H1 (cell line): Measurements from ENCODE around the gene GP1BB.

ENCODE experiments used
- EZH2 ChIP-seq: fragments of 200-600 bp; sonication (generic); IDR thresholded peaks from 2 replicates; pipeline ENCODE4 v1.7.1; 2012; ENCODE audit warnings: low read depth, mild to moderate bottlenecking, moderate library complexity, low read length, inconsistent platforms; ENCODE audit not compliant: severe bottlenecking
- HDAC6 ChIP-seq: IDR thresholded peaks from one replicate; pipeline ENCODE4 v1.7.1; 2012; ENCODE audit warnings: low read depth, mild to moderate bottlenecking, inconsistent platforms, low read length, moderate library complexity
- POLR2A ChIP-seq, 2 experiments: IDR thresholded peaks; 1 replicate in 1 of 2; 2 replicates in 1 of 2; pipeline ENCODE4 v1.6.1; 2011; ENCODE audit warnings: low read depth in 2 of 2, low read length in 2 of 2, mild to moderate bottlenecking in 2 of 2; ENCODE audit errors: control extremely low read depth in 1 of 2
- POLR2AphosphoS5 ChIP-seq: IDR thresholded peaks from 2 replicates; pipeline ENCODE4 v1.6.1; 2011; ENCODE audit warnings: low read depth, low read length
- SIN3A ChIP-seq, 2 experiments: IDR thresholded peaks in 1 of 2; conservative IDR thresholded peaks in 1 of 2; 2 replicates each; pipeline ENCODE4 v1.6.1; 2011 to 2012; ENCODE audit warnings: low read length in 2 of 2, improper control_type of control experiment in 1 of 2, low read depth in 1 of 2, mild to moderate bottlenecking in 1 of 2
- SP1 ChIP-seq: IDR thresholded peaks from 2 replicates; pipeline ENCODE4 v1.6.1; 2011; ENCODE audit warnings: low read depth, low read length
- TAF1 ChIP-seq: IDR thresholded peaks from 2 replicates; pipeline ENCODE4 v1.6.1; 2011; ENCODE audit warnings: mild to moderate bottlenecking, low read depth, low read length
- TBP ChIP-seq: IDR thresholded peaks from 2 replicates; pipeline ENCODE4 v1.6.1; 2011; ENCODE audit warnings: low read depth, low read length, improper control_type of control experiment
- YY1 ChIP-seq: IDR thresholded peaks from 2 replicates; pipeline ENCODE4 v1.6.1; 2011; ENCODE audit warnings: low read depth, mild to moderate bottlenecking, low read length
- TF ChIP-seq, protein P1 (sequence below), 3 experiments: IDR thresholded peaks; 1 replicate in 2 of 3; 2 replicates in 1 of 3; pipeline versions ENCODE4 v1.5.1 to v1.6.1; 2011; ENCODE audit warnings: low read length in 3 of 3, mild to moderate bottlenecking in 3 of 3, inconsistent platforms in 2 of 3, low read depth in 1 of 3, moderate library complexity in 1 of 3; ENCODE audit not compliant: insufficient read depth in 1 of 3; ENCODE audit errors: control extremely low read depth in 1 of 3
- TF ChIP-seq, protein P2 (sequence below): IDR thresholded peaks from 2 replicates; pipeline ENCODE4 v1.6.1; 2012; ENCODE audit warnings: inconsistent platforms

DNA sequence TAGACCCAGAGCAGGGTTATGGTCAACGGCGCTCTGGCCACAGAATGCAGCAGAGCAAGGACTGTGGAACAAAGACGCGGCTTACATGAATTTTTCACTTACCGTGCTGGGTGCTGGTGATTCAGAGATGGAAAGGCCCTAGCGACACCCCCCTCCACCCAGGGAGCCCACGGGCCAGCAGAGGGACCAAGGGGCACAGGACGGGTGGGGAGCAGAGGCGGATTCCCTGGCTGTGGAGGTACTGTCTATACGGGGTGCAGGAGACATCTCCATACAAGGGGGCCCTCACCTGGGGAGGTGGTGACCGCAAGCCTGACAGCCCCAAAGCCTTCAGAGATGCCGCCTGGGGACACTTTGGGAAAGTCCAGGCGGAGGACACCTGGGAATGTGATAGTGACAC, 10.1 kb upstream of the GP1BB start:
- TF ChIP-seq POLR2A (IDR thresholded peaks at IDR 0.05; ENCODE audit: control extremely low read depth in 1 of 2, low read depth in 2 of 2, low read length in 2 of 2) (no peak), TBP (no peak), POLR2AphosphoS5 (no peak), YY1 (no peak), TAF1 (no peak), EZH2 (peak; percentile 2), HDAC6 (no peak), SP1 (no peak), SIN3A (conservative IDR thresholded peaks at IDR 0.05 in 1 of 2, IDR thresholded peaks at IDR 0.05 in 1 of 2; ENCODE audit: low read depth in 1 of 2, low read length in 2 of 2) (no peak)
- TF ChIP-seq, protein P1, sequence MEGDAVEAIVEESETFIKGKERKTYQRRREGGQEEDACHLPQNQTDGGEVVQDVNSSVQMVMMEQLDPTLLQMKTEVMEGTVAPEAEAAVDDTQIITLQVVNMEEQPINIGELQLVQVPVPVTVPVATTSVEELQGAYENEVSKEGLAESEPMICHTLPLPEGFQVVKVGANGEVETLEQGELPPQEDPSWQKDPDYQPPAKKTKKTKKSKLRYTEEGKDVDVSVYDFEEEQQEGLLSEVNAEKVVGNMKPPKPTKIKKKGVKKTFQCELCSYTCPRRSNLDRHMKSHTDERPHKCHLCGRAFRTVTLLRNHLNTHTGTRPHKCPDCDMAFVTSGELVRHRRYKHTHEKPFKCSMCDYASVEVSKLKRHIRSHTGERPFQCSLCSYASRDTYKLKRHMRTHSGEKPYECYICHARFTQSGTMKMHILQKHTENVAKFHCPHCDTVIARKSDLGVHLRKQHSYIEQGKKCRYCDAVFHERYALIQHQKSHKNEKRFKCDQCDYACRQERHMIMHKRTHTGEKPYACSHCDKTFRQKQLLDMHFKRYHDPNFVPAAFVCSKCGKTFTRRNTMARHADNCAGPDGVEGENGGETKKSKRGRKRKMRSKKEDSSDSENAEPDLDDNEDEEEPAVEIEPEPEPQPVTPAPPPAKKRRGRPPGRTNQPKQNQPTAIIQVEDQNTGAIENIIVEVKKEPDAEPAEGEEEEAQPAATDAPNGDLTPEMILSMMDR (IDR thresholded peaks at IDR 0.05; ENCODE audit: control extremely low read depth in 1 of 3, insufficient read depth in 1 of 3, low read depth in 1 of 3, low read length in 3 of 3) = no peak
- TF ChIP-seq, protein P2, sequence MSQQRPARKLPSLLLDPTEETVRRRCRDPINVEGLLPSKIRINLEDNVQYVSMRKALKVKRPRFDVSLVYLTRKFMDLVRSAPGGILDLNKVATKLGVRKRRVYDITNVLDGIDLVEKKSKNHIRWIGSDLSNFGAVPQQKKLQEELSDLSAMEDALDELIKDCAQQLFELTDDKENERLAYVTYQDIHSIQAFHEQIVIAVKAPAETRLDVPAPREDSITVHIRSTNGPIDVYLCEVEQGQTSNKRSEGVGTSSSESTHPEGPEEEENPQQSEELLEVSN = no peak
